H1 (cell line): ENCODE data around the gene BRME1. TPM values are rescaled to one million over a fixed set of nuclear protein-coding genes. Genes with fewer than 3 reads are reported as not detected.

Experiments
- CTCF ChIA-PET: fragments of 300-600 bp; sonication (Branson Sonifier 250); formaldehyde crosslinking; loops from one replicate; lab custom pipeline; 2021; ENCODE audit not compliant: partially characterized antibody; lab: Charles Lee
- POLR2A ChIA-PET: fragments of 300-600 bp; sonication (Branson Sonifier 250); formaldehyde crosslinking; loops from one replicate; lab custom pipeline; 2021; ENCODE audit warnings: inconsistent platforms; ENCODE audit not compliant: partially characterized antibody; lab: Charles Lee
- DNase-seq, 2 experiments: peaks; one replicate each; pipeline versions ENCODE4 v3.0.0 to v3.0.0-alpha.2; 2010 to 2022; ENCODE audit warnings: low spot score in 2 of 2, low read depth in 1 of 2, mixed read lengths in 1 of 2
- FAIRE-seq: peaks from 2 replicates; lab custom pipeline; 2011; peaks lifted over from hg19 to GRCh38; lab: Jason Lieb, UNC
- H2AFZ ChIP-seq: 2 replicates; pipeline ENCODE4 v1.8.1; 2012; ENCODE audit warnings: low read length, inconsistent platforms
- H2AK5ac ChIP-seq: 2 replicates; pipeline ENCODE4 v1.6.1; 2013; ENCODE audit warnings: low read depth, low read length
- H2BK120ac ChIP-seq: replicated peaks from 2 replicates; pipeline ENCODE3; 2013; ENCODE audit warnings: low read depth, low read length, inconsistent platforms
- H2BK12ac ChIP-seq: 2 replicates; pipeline ENCODE4 v1.6.1; 2013; ENCODE audit warnings: low read depth, low read length
- H2BK15ac ChIP-seq: 2 replicates; pipeline ENCODE4 v1.6.1; 2013; ENCODE audit warnings: low read length
- H2BK20ac ChIP-seq: 2 replicates; pipeline ENCODE4 v1.6.1; 2013; ENCODE audit warnings: low read length
- H2BK5ac ChIP-seq: 2 replicates; pipeline ENCODE4 v1.6.1; 2013; ENCODE audit warnings: low read depth, low read length
- H3K14ac ChIP-seq: 2 replicates; pipeline ENCODE4 v1.6.1; 2013; ENCODE audit warnings: inconsistent platforms; ENCODE audit not compliant: insufficient read length
- H3K18ac ChIP-seq: 2 replicates; pipeline ENCODE4 v1.6.1; 2013; ENCODE audit warnings: low read length; ENCODE audit errors: extremely low read depth
- H3K23ac ChIP-seq: 2 replicates; pipeline ENCODE4 v1.6.1; 2013; ENCODE audit warnings: inconsistent platforms; ENCODE audit not compliant: insufficient read length
- H3K23me2 ChIP-seq: 2 replicates; pipeline ENCODE4 v1.6.1; 2013; ENCODE audit warnings: low read depth, low read length
- H3K27ac ChIP-seq: 2 replicates; pipeline ENCODE4 v1.6.1; 2011; ENCODE audit warnings: low read depth, low read length, inconsistent platforms
- H3K27me3 ChIP-seq, 4 experiments: replicated peaks in 1 of 4; 1 replicate in 1 of 4; 2 replicates in 3 of 4; pipeline versions ENCODE4 v1.6.1 to v1.8.1; 2011 to 2013; ENCODE audit warnings: low read length in 3 of 4, mild to moderate bottlenecking in 3 of 4, inconsistent platforms in 2 of 4, mixed read lengths in 2 of 4, moderate library complexity in 1 of 4; ENCODE audit not compliant: control insufficient read depth in 3 of 4, insufficient read depth in 3 of 4; ENCODE audit errors: extremely low read depth in 1 of 4
- H3K36me3 ChIP-seq, 4 experiments: 2 replicates each; pipeline versions ENCODE4 v1.6.1 to v1.8.1; 2011 to 2013; ENCODE audit warnings: mild to moderate bottlenecking in 4 of 4, low read length in 3 of 4, moderate library complexity in 2 of 4, control low read depth in 1 of 4, inconsistent platforms in 1 of 4; ENCODE audit not compliant: insufficient read depth in 4 of 4, control insufficient read depth in 2 of 4
- H3K4ac ChIP-seq: replicated peaks from 2 replicates; pipeline ENCODE3; 2013; ENCODE audit warnings: low read length, low read depth, mixed read lengths, inconsistent platforms; ENCODE audit not compliant: insufficient read length
- H3K4me1 ChIP-seq, 4 experiments: replicated peaks in 1 of 4; 1 replicate in 1 of 4; 2 replicates in 3 of 4; pipeline versions ENCODE4 v1.6.1 to v1.8.1; 2011 to 2013; ENCODE audit warnings: low read length in 3 of 4, inconsistent platforms in 2 of 4, mixed read lengths in 1 of 4; ENCODE audit not compliant: insufficient read depth in 4 of 4, control insufficient read depth in 3 of 4
- H3K4me2 ChIP-seq, 2 experiments: 2 replicates each; pipeline versions ENCODE4 v1.6.1 to v1.8.1; 2011 to 2013; ENCODE audit warnings: low read depth in 2 of 2, low read length in 2 of 2, control low read depth in 1 of 2, inconsistent platforms in 1 of 2, mild to moderate bottlenecking in 1 of 2; ENCODE audit not compliant: insufficient read depth in 1 of 2
- H3K4me3 ChIP-seq, 4 experiments: fragments of 200-600, 300-600 bp in 1 of 4; sonication (generic), shearing (Covaris generic), sonication (Bioruptor Twin) in 1 of 4; 2 replicates each; pipeline versions ENCODE4 v1.5.1 to v1.8.1; 2011 to 2016; ENCODE audit warnings: low read length in 4 of 4, low read depth in 3 of 4, control low read depth in 2 of 4, inconsistent platforms in 2 of 4, mild to moderate bottlenecking in 2 of 4, mixed read lengths in 1 of 4, moderate library complexity in 1 of 4; ENCODE audit not compliant: insufficient read depth in 2 of 4; ENCODE audit errors: extremely low read depth in 1 of 4
- H3K56ac ChIP-seq: replicated peaks from 2 replicates; pipeline ENCODE3; 2013; ENCODE audit warnings: low read depth, mild to moderate bottlenecking, mixed read lengths, low read length, inconsistent platforms; ENCODE audit not compliant: insufficient read length
- H3K79me1 ChIP-seq: 2 replicates; pipeline ENCODE4 v1.6.1; 2013; ENCODE audit warnings: low read depth, low read length, control low read depth
- H3K79me2 ChIP-seq, 2 experiments: 2 replicates each; pipeline versions ENCODE4 v1.6.1 to v1.8.1; 2012 to 2013; ENCODE audit warnings: low read length in 2 of 2, mild to moderate bottlenecking in 2 of 2, inconsistent platforms in 1 of 2; ENCODE audit not compliant: insufficient read depth in 2 of 2, control insufficient read depth in 1 of 2
- H3K9ac ChIP-seq, 4 experiments: replicated peaks in 1 of 4; 1 replicate in 1 of 4; 2 replicates in 3 of 4; pipeline versions ENCODE4 v1.6.1 to v1.8.1; 2011 to 2013; ENCODE audit warnings: low read depth in 3 of 4, low read length in 3 of 4, control low read depth in 2 of 4, mild to moderate bottlenecking in 2 of 4, moderate library complexity in 2 of 4, inconsistent platforms in 1 of 4; ENCODE audit errors: extremely low read depth in 1 of 4
- H3K9me3 ChIP-seq, 2 experiments: 2 replicates each; pipeline versions ENCODE4 v1.6.1 to v1.8.1; 2012 to 2013; ENCODE audit warnings: mild to moderate bottlenecking in 2 of 2, moderate library complexity in 2 of 2, control low read depth in 1 of 2, inconsistent platforms in 1 of 2, low read depth in 1 of 2, low read length in 1 of 2, mixed read lengths in 1 of 2; ENCODE audit not compliant: insufficient read depth in 2 of 2
- H4K20me1 ChIP-seq, 2 experiments: replicated peaks in 1 of 2; 2 replicates each; pipeline versions ENCODE3 to v1.8.1; 2011 to 2013; ENCODE audit warnings: inconsistent platforms in 2 of 2, low read length in 2 of 2, mild to moderate bottlenecking in 1 of 2; ENCODE audit not compliant: insufficient read depth in 2 of 2, control insufficient read depth in 1 of 2
- H4K5ac ChIP-seq: 2 replicates; pipeline ENCODE4 v1.6.1; 2013; ENCODE audit warnings: low read length, low read depth, mixed read lengths, inconsistent platforms; ENCODE audit not compliant: insufficient read length
- H4K8ac ChIP-seq: 2 replicates; pipeline ENCODE4 v1.8.0; 2013; ENCODE audit warnings: mild to moderate bottlenecking, moderate library complexity, low read length, inconsistent platforms; ENCODE audit not compliant: insufficient read depth; ENCODE audit errors: extremely low read depth
- H4K91ac ChIP-seq: replicated peaks from 2 replicates; pipeline ENCODE3; 2013; ENCODE audit warnings: low read length, mixed read lengths, inconsistent platforms; ENCODE audit not compliant: insufficient read length
- CEBPB ChIP-seq: IDR thresholded peaks from 2 replicates; pipeline ENCODE4 v1.6.1; 2012; ENCODE audit warnings: low read depth, low read length
- SAP30 ChIP-seq: fragments of 300-600 bp; sonication (generic); IDR thresholded peaks from 2 replicates; pipeline ENCODE4 v1.7.1; 2012; ENCODE audit warnings: low read length, moderate library complexity, mild to moderate bottlenecking, inconsistent platforms; ENCODE audit not compliant: insufficient read depth, insufficient replicate concordance
- whole genome bisulfite sequencing, 2 experiments: shearing (Covaris generic) in 1 of 2; methylation state at CpG; one replicate each; pipeline versions ENCODE4 v1.1.6 to v1.1.7; 2013 to 2015; ENCODE audit warnings: low lambda C conversion rate in 2 of 2, mixed read lengths in 2 of 2, inconsistent platforms in 1 of 2, low coverage in 1 of 2, missing lambda C conversion rate in 1 of 2; ENCODE audit not compliant: insufficient replicate concordance in 2 of 2, insufficient coverage in 1 of 2, insufficient read length in 1 of 2; ENCODE audit errors: extremely low coverage in 1 of 2, missing lambda C conversion rate in 1 of 2; 5-methylcytosine and 5-hydroxymethylcytosine counted together
- polyA plus RNA-seq, 7 experiments: library from polyadenylated mRNA; depleted of rRNA in 3 of 7; stranded (reverse) in 5 of 7; unstranded in 2 of 7; fragments of >200 nt in 5 of 7; fragments of 200-250 nt in 2 of 7; gene quantifications; 1 replicate in 5 of 7; 2 replicates in 1 of 7; 4 replicates in 1 of 7; pipeline versions ENCODE4 v1.2.1 to v1.2.3, GENCODE V29; 2011 to 2013; ENCODE audit warnings: missing spikeins in 2 of 7, mixed read lengths in 2 of 7
- total RNA-seq: library from RNA; stranded (reverse); fragmentation: NEBNext Ultra II Directional; extraction: Animal tissue kit (Norgen Biotek cat#: 25700); gene quantifications from 2 replicates; pipeline ENCODE4 v1.2.1, GENCODE V29; 2021

Gene BRME1
- total and polyA plus RNA-seq, 2 of the 8 experiments (the other 6 are each of a cell fraction or from before 2014, with no cell fraction given), result 4.6 to 4.7 TPM

- POLR2A ChIA-PET, result no interaction called here
- H2BK20ac ChIP-seq, result no peak overlapping the region
- no peak overlapping the region for H3K18ac ChIP-seq
- no peaks in the 10 kb centered on the region for H3K27me3 ChIP-seq
- H3K4me1 ChIP-seq, result peaks cover under 1 to 5% (median under 1%) of the 10 kb centered on the region in 4 experiments; a peak in 5 of 7 replicates
- no peak overlapping the region for H2BK120ac ChIP-seq
- no peaks in the 10 kb centered on the region for H3K79me2 ChIP-seq
- no peak overlapping the region for H4K8ac ChIP-seq
- FAIRE-seq, result no peak
- H4K20me1 ChIP-seq, result no peaks in the 10 kb centered on the region
- H3K79me1 ChIP-seq, result no peaks in the 10 kb centered on the region
- CTCF ChIA-PET, result interaction anchor here (0.6 to 8.7 kb wide), 9 partner anchors 10 to 189 kb away, joined by 3 to 76 read pairs (median 4); partner anchors contain the start of gene PALM3
- H2BK15ac ChIP-seq, result no peak overlapping the region
- 87% methylated on average over 16 of the region's 16 CpGs; no CpG with 5 or more reads in 1 of the 2 experiments for WGBS, 2 experiments
- H2AFZ ChIP-seq, result no peak overlapping the region
- no peak overlapping the region for H3K9ac ChIP-seq
- no peak overlapping the region for H3K4me2 ChIP-seq
- H4K91ac ChIP-seq, result no peak overlapping the region
- H2AK5ac ChIP-seq, result no peak overlapping the region
- H3K4ac ChIP-seq, result no peak overlapping the region
- H3K23me2 ChIP-seq, result no peaks in the 10 kb centered on the region
- no peak overlapping the region for H3K27ac ChIP-seq
- TF ChIP-seq CEBPB, result no peak
- TF ChIP-seq SAP30, result no peak
- H4K5ac ChIP-seq, result no peak overlapping the region
- no peak overlapping the region for H3K56ac ChIP-seq
- H3K9me3 ChIP-seq, result no peaks in the 10 kb centered on the region
- H2BK5ac ChIP-seq, result no peak overlapping the region
- no peak overlapping the region for H3K23ac ChIP-seq
- DNase-seq, result no peak
- H3K14ac ChIP-seq, result no peak overlapping the region
- H3K4me3 ChIP-seq, result no peak overlapping the region
- no peaks in the 10 kb centered on the region for H3K36me3 ChIP-seq
- H2BK12ac ChIP-seq, result no peak overlapping the region; the same call in 1 of the 2 replicates
Measured at GRCh38 chr19:13887018-13887436, 18.9 kb downstream of the BRME1 start.
